ENCODE results near the gene MCRIP1. TPM values are rescaled to one million over a fixed set of nuclear protein-coding genes. Genes with fewer than 3 reads are reported as not detected.
A peak's percentile ranks its signal among the peaks of the same experiment; 100 is the strongest.

MCRIP1 gene
- total and polyA plus RNA-seq, 2 of the 13 experiments (the other 11 are each of a cell fraction or from before 2014, with no cell fraction given): 79.7 to 84.9 TPM

DNA sequence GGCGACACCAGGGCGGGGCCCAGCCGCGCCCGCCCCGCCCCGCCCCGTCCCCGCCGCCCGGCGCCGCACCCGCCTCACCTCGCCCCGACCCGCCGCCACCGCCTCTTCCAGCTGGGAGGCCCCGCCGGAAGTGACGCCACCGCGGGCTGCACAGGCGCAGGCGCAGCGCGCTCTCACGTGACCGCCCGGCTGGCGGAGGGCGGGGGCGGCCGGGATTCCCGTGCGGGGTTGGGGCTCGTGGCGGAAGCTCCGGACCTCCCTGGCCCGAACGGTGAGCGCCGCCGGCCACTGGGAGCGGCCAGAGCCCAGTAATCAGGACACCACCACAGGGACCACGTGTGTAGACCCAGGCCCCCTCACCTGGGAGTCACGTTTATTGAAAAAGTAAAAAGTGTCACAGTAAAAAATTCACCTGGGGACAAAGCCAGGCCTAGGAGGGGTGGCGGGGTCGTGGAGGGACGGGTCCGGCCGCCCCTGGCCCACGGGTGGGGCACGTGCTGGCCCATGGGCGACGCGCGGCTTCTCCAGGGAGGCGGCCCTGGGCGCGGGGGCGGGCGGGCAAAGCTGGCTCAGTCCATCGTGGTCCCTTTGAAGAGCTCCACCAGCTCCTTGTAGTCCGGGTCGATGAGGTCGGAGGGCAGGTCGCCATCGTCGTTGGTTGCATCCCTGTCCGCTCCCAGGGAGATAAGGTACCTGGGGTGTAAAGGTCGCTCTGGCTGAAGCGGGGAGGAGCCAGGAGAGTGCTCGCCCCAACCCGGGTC, at the start of gene MCRIP1 (continued):
- TF ChIP-seq, protein P1, sequence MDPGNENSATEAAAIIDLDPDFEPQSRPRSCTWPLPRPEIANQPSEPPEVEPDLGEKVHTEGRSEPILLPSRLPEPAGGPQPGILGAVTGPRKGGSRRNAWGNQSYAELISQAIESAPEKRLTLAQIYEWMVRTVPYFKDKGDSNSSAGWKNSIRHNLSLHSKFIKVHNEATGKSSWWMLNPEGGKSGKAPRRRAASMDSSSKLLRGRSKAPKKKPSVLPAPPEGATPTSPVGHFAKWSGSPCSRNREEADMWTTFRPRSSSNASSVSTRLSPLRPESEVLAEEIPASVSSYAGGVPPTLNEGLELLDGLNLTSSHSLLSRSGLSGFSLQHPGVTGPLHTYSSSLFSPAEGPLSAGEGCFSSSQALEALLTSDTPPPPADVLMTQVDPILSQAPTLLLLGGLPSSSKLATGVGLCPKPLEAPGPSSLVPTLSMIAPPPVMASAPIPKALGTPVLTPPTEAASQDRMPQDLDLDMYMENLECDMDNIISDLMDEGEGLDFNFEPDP (CRISPR knock-in tag; conservative IDR thresholded peaks at IDR 0.05): peak; percentile 99
- TF ChIP-seq GABPB1 (CRISPR knock-in tag; IDR thresholded peaks at IDR 0.05): peak; percentile 92
- peak; percentile 39 for TF ChIP-seq ZNF629 (CRISPR knock-in tag; conservative IDR thresholded peaks at IDR 0.05)
- peak; percentile 87 for TF ChIP-seq ZNF383 (CRISPR knock-in tag; IDR thresholded peaks at IDR 0.05; ENCODE audit: borderline replicate concordance)
- TF ChIP-seq SALL1 (CRISPR knock-in tag; IDR thresholded peaks at IDR 0.05): peak; percentile 90
- TF ChIP-seq SYNCRIP (IDR thresholded peaks at IDR 0.05; ENCODE audit: insufficient read depth, low read depth, low read length): no peak
- TF ChIP-seq, protein P2, sequence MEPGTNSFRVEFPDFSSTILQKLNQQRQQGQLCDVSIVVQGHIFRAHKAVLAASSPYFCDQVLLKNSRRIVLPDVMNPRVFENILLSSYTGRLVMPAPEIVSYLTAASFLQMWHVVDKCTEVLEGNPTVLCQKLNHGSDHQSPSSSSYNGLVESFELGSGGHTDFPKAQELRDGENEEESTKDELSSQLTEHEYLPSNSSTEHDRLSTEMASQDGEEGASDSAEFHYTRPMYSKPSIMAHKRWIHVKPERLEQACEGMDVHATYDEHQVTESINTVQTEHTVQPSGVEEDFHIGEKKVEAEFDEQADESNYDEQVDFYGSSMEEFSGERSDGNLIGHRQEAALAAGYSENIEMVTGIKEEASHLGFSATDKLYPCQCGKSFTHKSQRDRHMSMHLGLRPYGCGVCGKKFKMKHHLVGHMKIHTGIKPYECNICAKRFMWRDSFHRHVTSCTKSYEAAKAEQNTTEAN (CRISPR knock-in tag; conservative IDR thresholded peaks at IDR 0.05): peak; percentile 85; the same call in 1 of the 2 replicates
- TF ChIP-seq MAF1 (CRISPR knock-in tag; IDR thresholded peaks at IDR 0.05; ENCODE audit: borderline replicate concordance): 0 out of 2 replicates have a peak, but pooled peaks have one; percentile 73
- TF ChIP-seq, protein P3, sequence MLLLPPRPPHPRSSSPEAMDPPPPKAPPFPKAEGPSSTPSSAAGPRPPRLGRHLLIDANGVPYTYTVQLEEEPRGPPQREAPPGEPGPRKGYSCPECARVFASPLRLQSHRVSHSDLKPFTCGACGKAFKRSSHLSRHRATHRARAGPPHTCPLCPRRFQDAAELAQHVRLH (CRISPR knock-in tag; IDR thresholded peaks at IDR 0.05; ENCODE audit: borderline replicate concordance, low read depth): peak; percentile 72; the same call in 1 of the 2 replicates
- TF ChIP-seq ZNF552 (CRISPR knock-in tag; IDR thresholded peaks at IDR 0.05; ENCODE audit: borderline replicate concordance): 0 out of 2 replicates have a peak, but pooled peaks have one; percentile 35
- no peak; the same call in 1 of the 2 replicates for TF ChIP-seq ZNF367 (CRISPR knock-in tag; IDR thresholded peaks at IDR 0.05; ENCODE audit: borderline replicate concordance)
- TF ChIP-seq, protein P4, sequence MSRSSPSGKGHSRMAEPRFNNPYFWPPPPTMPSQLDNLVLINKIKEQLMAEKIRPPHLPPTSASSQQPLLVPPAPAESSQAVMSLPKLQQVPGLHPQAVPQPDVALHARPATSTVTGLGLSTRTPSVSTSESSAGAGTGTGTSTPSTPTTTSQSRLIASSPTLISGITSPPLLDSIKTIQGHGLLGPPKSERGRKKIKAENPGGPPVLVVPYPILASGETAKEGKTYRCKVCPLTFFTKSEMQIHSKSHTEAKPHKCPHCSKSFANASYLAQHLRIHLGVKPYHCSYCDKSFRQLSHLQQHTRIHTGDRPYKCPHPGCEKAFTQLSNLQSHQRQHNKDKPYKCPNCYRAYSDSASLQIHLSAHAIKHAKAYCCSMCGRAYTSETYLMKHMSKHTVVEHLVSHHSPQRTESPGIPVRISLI (CRISPR knock-in tag; IDR thresholded peaks at IDR 0.05; ENCODE audit: borderline replicate concordance): peak; percentile 59; the same call in 1 of the 2 replicates
- TF ChIP-seq ZFP37 (CRISPR knock-in tag; IDR thresholded peaks at IDR 0.05; ENCODE audit: borderline replicate concordance): no peak
- no peak for TF ChIP-seq ZNF530 (CRISPR knock-in tag; IDR thresholded peaks at IDR 0.05; ENCODE audit: low read depth)
- peak; percentile 92 for TF ChIP-seq ZNF546 (CRISPR knock-in tag; conservative IDR thresholded peaks at IDR 0.05)
- TF ChIP-seq ESRRA (CRISPR knock-in tag; IDR thresholded peaks at IDR 0.05; ENCODE audit: low read depth): peak; percentile 92
- peak; percentile 81 for TF ChIP-seq ZNF557 (CRISPR knock-in tag; IDR thresholded peaks at IDR 0.05)
- TF ChIP-seq SCMH1 (CRISPR knock-in tag; IDR thresholded peaks at IDR 0.05; ENCODE audit: borderline replicate concordance): no peak
- TF ChIP-seq SMARCC2 (IDR thresholded peaks at IDR 0.05): no peak
- TF ChIP-seq, protein P5, sequence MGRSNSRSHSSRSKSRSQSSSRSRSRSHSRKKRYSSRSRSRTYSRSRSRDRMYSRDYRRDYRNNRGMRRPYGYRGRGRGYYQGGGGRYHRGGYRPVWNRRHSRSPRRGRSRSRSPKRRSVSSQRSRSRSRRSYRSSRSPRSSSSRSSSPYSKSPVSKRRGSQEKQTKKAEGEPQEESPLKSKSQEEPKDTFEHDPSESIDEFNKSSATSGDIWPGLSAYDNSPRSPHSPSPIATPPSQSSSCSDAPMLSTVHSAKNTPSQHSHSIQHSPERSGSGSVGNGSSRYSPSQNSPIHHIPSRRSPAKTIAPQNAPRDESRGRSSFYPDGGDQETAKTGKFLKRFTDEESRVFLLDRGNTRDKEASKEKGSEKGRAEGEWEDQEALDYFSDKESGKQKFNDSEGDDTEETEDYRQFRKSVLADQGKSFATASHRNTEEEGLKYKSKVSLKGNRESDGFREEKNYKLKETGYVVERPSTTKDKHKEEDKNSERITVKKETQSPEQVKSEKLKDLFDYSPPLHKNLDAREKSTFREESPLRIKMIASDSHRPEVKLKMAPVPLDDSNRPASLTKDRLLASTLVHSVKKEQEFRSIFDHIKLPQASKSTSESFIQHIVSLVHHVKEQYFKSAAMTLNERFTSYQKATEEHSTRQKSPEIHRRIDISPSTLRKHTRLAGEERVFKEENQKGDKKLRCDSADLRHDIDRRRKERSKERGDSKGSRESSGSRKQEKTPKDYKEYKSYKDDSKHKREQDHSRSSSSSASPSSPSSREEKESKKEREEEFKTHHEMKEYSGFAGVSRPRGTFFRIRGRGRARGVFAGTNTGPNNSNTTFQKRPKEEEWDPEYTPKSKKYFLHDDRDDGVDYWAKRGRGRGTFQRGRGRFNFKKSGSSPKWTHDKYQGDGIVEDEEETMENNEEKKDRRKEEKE (IDR thresholded peaks at IDR 0.05): no peak
- peak; percentile 36; the same call in 1 of the 2 replicates for TF ChIP-seq MEF2D (CRISPR knock-in tag; IDR thresholded peaks at IDR 0.05)
- TF ChIP-seq ZNF234 (CRISPR knock-in tag; conservative IDR thresholded peaks at IDR 0.05): peak; percentile 98; the same call in 1 of the 2 replicates
